H1 (cell line): ENCODE measurements around the gene ZNF219.

Source experiments
- CTCF ChIP-seq, 3 experiments: IDR thresholded peaks; 1 replicate in 2 of 3; 2 replicates in 1 of 3; pipeline versions ENCODE4 v1.5.1 to v1.6.1; 2011; ENCODE audit warnings: low read length in 3 of 3, mild to moderate bottlenecking in 3 of 3, inconsistent platforms in 2 of 3, low read depth in 1 of 3, moderate library complexity in 1 of 3; ENCODE audit not compliant: insufficient read depth in 1 of 3; ENCODE audit errors: control extremely low read depth in 1 of 3
- POLR2A ChIP-seq, 2 experiments: IDR thresholded peaks; 1 replicate in 1 of 2; 2 replicates in 1 of 2; pipeline ENCODE4 v1.6.1; 2011; ENCODE audit warnings: low read depth in 2 of 2, low read length in 2 of 2, mild to moderate bottlenecking in 2 of 2; ENCODE audit errors: control extremely low read depth in 1 of 2
- POLR2AphosphoS5 ChIP-seq: IDR thresholded peaks from 2 replicates; pipeline ENCODE4 v1.6.1; 2011; ENCODE audit warnings: low read depth, low read length

GRCh38 chr14:21042918-21043317 is 55.5 kb downstream of the ZNF219 start:
- TF ChIP-seq CTCF (IDR thresholded peaks at IDR 0.05; ENCODE audit: control extremely low read depth in 1 of 3, insufficient read depth in 1 of 3, low read depth in 1 of 3, low read length in 3 of 3): no peak
- TF ChIP-seq POLR2AphosphoS5: no peak
- no peak for TF ChIP-seq POLR2A (IDR thresholded peaks at IDR 0.05; ENCODE audit: control extremely low read depth in 1 of 2, low read depth in 2 of 2, low read length in 2 of 2)
